ENCODE results near the gene DNAJC9. TPM values are rescaled to one million over a fixed set of nuclear protein-coding genes. Genes with fewer than 3 reads are reported as not detected.
A peak's percentile ranks its signal among the peaks of the same experiment; 100 is the strongest.

Gene DNAJC9
- total RNA-seq, 1 donor from 2014 or later = 46.8 TPM

DNA sequence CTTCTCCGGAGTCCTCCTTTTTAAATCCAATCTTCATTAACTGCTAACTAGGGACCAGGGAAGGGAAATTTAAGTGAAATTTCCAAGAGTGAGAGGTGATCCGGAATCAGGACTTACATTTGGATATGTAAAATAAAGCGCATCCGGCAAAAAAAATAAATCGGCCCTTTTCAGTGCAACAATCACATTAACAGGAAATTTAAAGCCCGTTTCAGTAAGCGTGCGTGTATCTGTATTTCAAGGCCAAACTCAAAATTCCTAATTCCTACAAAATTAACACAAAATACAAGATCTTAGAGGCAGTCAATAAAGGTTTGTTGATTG is 771 bp downstream of the DNAJC9 start:
- no peaks in the 10 kb centered on the region for H3K9me3 Mint-ChIP-seq (ENCODE audit: low read depth)
- TF ChIP-seq, protein P1, sequence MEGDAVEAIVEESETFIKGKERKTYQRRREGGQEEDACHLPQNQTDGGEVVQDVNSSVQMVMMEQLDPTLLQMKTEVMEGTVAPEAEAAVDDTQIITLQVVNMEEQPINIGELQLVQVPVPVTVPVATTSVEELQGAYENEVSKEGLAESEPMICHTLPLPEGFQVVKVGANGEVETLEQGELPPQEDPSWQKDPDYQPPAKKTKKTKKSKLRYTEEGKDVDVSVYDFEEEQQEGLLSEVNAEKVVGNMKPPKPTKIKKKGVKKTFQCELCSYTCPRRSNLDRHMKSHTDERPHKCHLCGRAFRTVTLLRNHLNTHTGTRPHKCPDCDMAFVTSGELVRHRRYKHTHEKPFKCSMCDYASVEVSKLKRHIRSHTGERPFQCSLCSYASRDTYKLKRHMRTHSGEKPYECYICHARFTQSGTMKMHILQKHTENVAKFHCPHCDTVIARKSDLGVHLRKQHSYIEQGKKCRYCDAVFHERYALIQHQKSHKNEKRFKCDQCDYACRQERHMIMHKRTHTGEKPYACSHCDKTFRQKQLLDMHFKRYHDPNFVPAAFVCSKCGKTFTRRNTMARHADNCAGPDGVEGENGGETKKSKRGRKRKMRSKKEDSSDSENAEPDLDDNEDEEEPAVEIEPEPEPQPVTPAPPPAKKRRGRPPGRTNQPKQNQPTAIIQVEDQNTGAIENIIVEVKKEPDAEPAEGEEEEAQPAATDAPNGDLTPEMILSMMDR (IDR thresholded peaks at IDR 0.05; ENCODE audit: unreplicated experiment) = no peak
- DNase-seq (ENCODE audit: low spot score, unreplicated experiment) = no peak
- peak overlapping the region; percentile 99 for H3K4me3 Mint-ChIP-seq (ENCODE audit: low read depth)
- peaks cover 25% of the 10 kb centered on the region for H3K4me1 Mint-ChIP-seq (ENCODE audit: low read depth)
- peaks cover 23% of the 10 kb centered on the region for H3K36me3 Mint-ChIP-seq (ENCODE audit: insufficient read depth)
- no peaks in the 10 kb centered on the region for H3K27me3 Mint-ChIP-seq
- H3K27ac Mint-ChIP-seq = peak overlapping the region; percentile 99

DNA sequence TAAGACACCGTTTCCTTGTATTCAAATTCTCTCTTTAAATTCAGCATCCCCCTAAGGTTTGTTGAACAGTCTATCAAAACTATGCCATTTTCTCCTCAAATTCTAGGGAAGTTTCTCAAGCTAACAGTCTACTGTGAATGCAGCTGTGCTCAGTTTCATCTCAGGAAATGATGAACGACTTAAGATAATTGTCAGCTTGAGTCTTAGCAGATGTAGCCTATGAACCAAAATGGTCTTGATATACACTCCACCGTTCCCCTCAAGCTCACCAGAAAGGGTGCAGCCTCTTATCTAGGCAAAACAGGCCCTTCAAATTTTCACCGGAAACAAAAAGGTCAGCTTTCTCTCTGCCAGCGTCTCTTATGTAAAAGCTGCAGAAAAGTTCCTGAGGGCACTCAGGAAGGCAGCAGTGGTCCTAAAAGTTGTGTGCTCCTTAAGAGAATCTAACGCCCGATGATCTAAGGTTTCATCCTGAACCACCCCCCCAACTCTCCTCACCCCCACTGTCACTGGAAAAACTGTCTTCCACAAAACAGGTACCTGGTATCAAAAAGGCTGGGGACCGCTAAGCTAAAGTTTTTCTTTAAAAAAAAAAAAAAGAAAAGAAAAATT is 2.1 kb downstream of the DNAJC9 start:
- Mint-ChIP-seq H3K4me1 (ENCODE audit: low read depth) (peaks cover 21% of the 10 kb centered on the region), H3K9me3 (ENCODE audit: low read depth) (no peaks in the 10 kb centered on the region), H3K4me3 (ENCODE audit: low read depth) (peak overlapping the region; percentile 99), H3K27me3 (no peaks in the 10 kb centered on the region), H3K36me3 (ENCODE audit: insufficient read depth) (peaks cover 18% of the 10 kb centered on the region), H3K27ac (peak overlapping the region; percentile 85)
- no peak for DNase-seq (ENCODE audit: low spot score, unreplicated experiment)
- TF ChIP-seq, protein P1 (IDR thresholded peaks at IDR 0.05; ENCODE audit: unreplicated experiment) = no peak

DNA sequence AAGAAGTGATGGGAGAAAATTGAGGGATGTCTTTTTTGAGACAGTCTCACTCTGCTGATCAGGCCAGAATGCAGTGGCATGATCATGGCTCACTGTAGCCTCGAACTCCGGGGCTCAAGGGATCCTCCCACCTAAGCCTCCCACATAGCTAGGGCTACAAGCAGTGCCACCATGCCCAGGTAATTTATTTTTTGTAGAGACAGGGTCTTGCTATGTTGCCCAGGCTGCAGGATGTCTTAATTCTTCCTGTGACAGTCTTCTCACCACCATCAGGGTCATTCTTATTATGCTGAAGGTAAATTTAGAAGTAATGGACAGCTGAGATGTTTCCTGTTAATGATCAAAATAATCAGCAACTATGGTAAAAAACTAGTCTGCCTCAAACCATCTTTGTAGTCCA is 7.1 kb downstream of the DNAJC9 start:
- Mint-ChIP-seq H3K4me1 (ENCODE audit: low read depth) (peaks cover 5% of the 10 kb centered on the region), H3K27ac (no peak overlapping the region), H3K9me3 (ENCODE audit: low read depth) (no peaks in the 10 kb centered on the region), H3K36me3 (ENCODE audit: insufficient read depth) (peaks cover 13% of the 10 kb centered on the region), H3K4me3 (ENCODE audit: low read depth) (no peak overlapping the region), H3K27me3 (no peaks in the 10 kb centered on the region)
- DNase-seq (ENCODE audit: low spot score, unreplicated experiment) = no peak
- TF ChIP-seq, protein P1 (IDR thresholded peaks at IDR 0.05; ENCODE audit: unreplicated experiment) = no peak

DNA sequence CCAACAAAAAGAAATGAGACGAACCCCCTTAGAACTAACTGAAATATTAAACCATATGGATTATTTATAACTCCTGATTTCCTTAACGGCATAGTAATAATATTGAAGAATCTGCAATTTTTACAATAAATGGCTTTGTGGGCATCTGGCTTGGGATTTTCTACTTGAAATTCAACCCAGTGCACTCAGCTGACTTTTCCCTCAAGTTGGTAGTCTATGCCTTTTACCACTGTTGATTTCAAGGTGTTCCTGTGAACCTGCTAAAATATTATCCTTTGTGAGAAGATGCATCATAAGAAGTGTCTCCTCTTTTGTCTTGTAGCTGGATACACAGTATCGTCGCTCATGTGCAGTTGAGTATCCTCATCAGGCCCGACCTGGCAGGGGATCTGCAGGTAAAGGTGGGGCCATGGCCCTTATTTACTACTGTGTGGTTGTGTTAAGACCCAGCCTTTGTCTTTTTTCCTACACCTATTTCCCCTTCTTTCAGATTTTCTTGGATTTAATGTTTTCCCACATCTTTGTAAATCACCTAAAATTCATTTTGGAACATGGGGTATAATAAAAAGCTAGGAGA is 8.0 kb downstream of the DNAJC9 start:
- H3K36me3 Mint-ChIP-seq (ENCODE audit: insufficient read depth) = peaks cover 12% of the 10 kb centered on the region

DNA sequence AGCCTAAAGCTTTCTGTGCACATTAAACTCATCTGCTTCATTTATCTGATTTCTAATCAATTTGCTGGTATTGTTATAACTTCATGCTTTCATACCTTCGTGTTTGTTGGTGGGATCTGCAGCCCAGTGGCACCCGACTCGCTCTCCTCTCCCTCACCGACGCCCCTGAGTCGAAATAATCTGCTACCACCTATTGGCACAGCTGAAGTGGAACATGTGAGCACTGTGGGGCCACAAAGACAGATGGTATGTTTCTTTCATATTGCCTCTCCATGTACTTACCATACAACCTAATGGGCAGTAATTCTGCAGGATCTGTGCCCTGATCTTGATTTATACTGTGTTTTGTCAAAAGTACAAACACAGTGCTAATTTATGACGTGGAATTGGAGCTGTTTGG is 12.4 kb downstream of the DNAJC9 start:
- no peak for DNase-seq (ENCODE audit: low spot score, unreplicated experiment)
- Mint-ChIP-seq H3K27me3 (no peaks in the 10 kb centered on the region), H3K4me1 (ENCODE audit: low read depth) (no peaks in the 10 kb centered on the region), H3K4me3 (ENCODE audit: low read depth) (no peak overlapping the region), H3K27ac (peak overlapping the region; percentile 62), H3K9me3 (ENCODE audit: low read depth) (no peaks in the 10 kb centered on the region), H3K36me3 (ENCODE audit: insufficient read depth) (peaks cover 12% of the 10 kb centered on the region)
- TF ChIP-seq, protein P1 (IDR thresholded peaks at IDR 0.05; ENCODE audit: unreplicated experiment) = no peak

More for the DNA sequence above, 8.0 kb downstream of the DNAJC9 start:
- no peak overlapping the region for H3K4me3 Mint-ChIP-seq (ENCODE audit: low read depth)
- H3K27ac Mint-ChIP-seq = no peak overlapping the region
- no peaks in the 10 kb centered on the region for H3K4me1 Mint-ChIP-seq (ENCODE audit: low read depth)
- no peaks in the 10 kb centered on the region for H3K27me3 Mint-ChIP-seq
- TF ChIP-seq, protein P1 (IDR thresholded peaks at IDR 0.05; ENCODE audit: unreplicated experiment) = no peak
- DNase-seq (ENCODE audit: low spot score, unreplicated experiment) = no peak
- no peaks in the 10 kb centered on the region for H3K9me3 Mint-ChIP-seq (ENCODE audit: low read depth)
